Cardiac fibroblast (primary cell): ENCODE measurements around the gene PPP1R3G.

Source experiments
- DNase-seq, 2 donors: peaks; one replicate each; pipeline versions ENCODE4 v3.0.0 to v3.0.0-alpha.2; 2010; ENCODE audit warnings: low read depth in 2 of 2
- H3K4me3 ChIP-seq, 2 donors: replicated peaks in 1 of 2; 1 replicate in 1 of 2; 2 replicates in 1 of 2; pipeline ENCODE4 v1.5.1; 2011; ENCODE audit warnings: low read depth in 2 of 2, low read length in 2 of 2, mild to moderate bottlenecking in 2 of 2, moderate library complexity in 1 of 2
- CTCF ChIP-seq: IDR thresholded peaks from one replicate; pipeline ENCODE4 v1.5.1; 2011; ENCODE audit warnings: low read depth, mild to moderate bottlenecking, low read length, inconsistent platforms

Gene PPP1R3G

GRCh38 chr6:5107341-5107740 is 22.2 kb downstream of the PPP1R3G start:
- no peak overlapping the region for H3K4me3 ChIP-seq
- no peak for TF ChIP-seq CTCF
- no peak for DNase-seq

- TF ChIP-seq CTCF, result no peak
- H3K4me3 ChIP-seq, result no peak overlapping the region
- no peak for DNase-seq
Observed at GRCh38 chr6:5108068-5108467, 22.9 kb downstream of the PPP1R3G start.

GRCh38 chr6:5108536-5109150 is 23.5 kb downstream of the PPP1R3G start:
- no peak for TF ChIP-seq CTCF
- H3K4me3 ChIP-seq, result no peak overlapping the region
- DNase-seq, result no peak

GRCh38 chr6:5109436-5109835 is 24.3 kb downstream of the PPP1R3G start:
- TF ChIP-seq CTCF, result no peak
- DNase-seq, result no peak
- H3K4me3 ChIP-seq, result no peak overlapping the region

GRCh38 chr6:5110246-5110645 is 25.1 kb downstream of the PPP1R3G start:
- no peak for TF ChIP-seq CTCF
- no peak overlapping the region for H3K4me3 ChIP-seq
- DNase-seq, result no peak

GRCh38 chr6:5111626-5112025 is 26.5 kb downstream of the PPP1R3G start:
- no peak overlapping the region for H3K4me3 ChIP-seq
- no peak for TF ChIP-seq CTCF
- DNase-seq, result no peak
